MM.1S (cell line): ENCODE data around the gene TRABD2B.
A peak's percentile ranks its signal among the peaks of the same experiment; 100 is the strongest.

ENCODE experiments used
- CTCF ChIP-seq: fragments of 300-600 bp; sonication (generic); IDR thresholded peaks from 2 replicates; pipeline ENCODE4 v1.5.1; 2016; ENCODE audit warnings: antibody characterized with exemption, low read length, mixed read lengths
- EZH2 ChIP-seq: fragments of 300-600 bp; sonication (generic); optimal IDR thresholded peaks from 2 replicates; pipeline ENCODE3; 2017; ENCODE audit warnings: low read depth, mild to moderate bottlenecking, antibody characterized with exemption, low read length, mixed read lengths
- EZH2phosphoT487 ChIP-seq: fragments of 300-600 bp; sonication (generic); IDR thresholded peaks from 2 replicates; pipeline ENCODE4 v1.6.1; 2018; ENCODE audit warnings: antibody characterized with exemption, low read length

GRCh38 chr1:47755101-47755990 lies 241.8 kb downstream of the TRABD2B start:
- TF ChIP-seq CTCF, result peak; percentile 89
- no peak for TF ChIP-seq EZH2
- no peak for TF ChIP-seq EZH2phosphoT487
